Erythroblast (primary cell): ENCODE data around the gene DDX54.

Experiments
- GATA1 ChIP-seq: IDR thresholded peaks from 2 replicates; pipeline ENCODE4 v1.6.1; 2011; ENCODE audit warnings: low read depth, mild to moderate bottlenecking, control low read depth, low read length, moderate library complexity
- POLR2A ChIP-seq: IDR thresholded peaks from 2 replicates; pipeline ENCODE4 v1.6.1; 2011; ENCODE audit warnings: mild to moderate bottlenecking, low read length

DNA sequence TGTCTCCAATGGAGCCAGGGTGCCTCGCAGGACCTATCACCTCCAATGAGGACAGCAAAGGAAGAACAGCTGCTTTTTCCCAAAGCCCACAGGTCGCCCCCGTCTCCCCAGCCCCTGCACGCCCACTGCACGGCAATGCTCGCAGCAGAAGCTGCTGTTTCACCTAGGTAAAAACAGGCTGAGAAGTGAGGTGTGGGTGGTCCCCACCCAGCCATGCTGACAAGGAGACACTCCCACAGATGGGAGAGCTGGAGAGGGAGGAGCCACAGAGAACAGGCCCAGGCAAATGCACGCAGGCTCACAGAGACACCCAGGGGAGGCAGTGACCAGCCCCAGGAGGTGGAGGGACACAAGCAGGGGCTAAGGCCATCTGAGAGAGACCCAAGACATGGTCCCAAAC, 25.3 kb downstream of the DDX54 start:
- TF ChIP-seq POLR2A (no peak), GATA1 (no peak)
